ENCODE data around the gene FAM83E. TPM values are rescaled to one million over a fixed set of nuclear protein-coding genes. Genes with fewer than 3 reads are reported as not detected.

The FAM83E gene
- polyA plus RNA-seq, 3 donors, result not detected

GRCh38 chr19:48651683-48652048, 36.8 kb upstream of the FAM83E start:
- no peak for DNase-seq
- no peak overlapping the region for H3K4me2 ChIP-seq (replicated peaks; ENCODE audit: extremely low read depth, low read length, poor library complexity, severe bottlenecking)

GRCh38 chr19:48650974-48651682, 36.3 kb upstream of the FAM83E start:
- H3K4me3 Mint-ChIP-seq, result no peak overlapping the region
- H3K4me1 Mint-ChIP-seq, result peaks cover 37% of the 10 kb centered on the region
- H3K36me3 Mint-ChIP-seq, result peaks cover 0 to 3% of the 10 kb centered on the region in 2 donors
- Histone ChIP-seq H2AFZ (ENCODE audit: insufficient read depth, low read depth, low read length, poor library complexity, severe bottlenecking) (no peak overlapping the region), H3K4me3 (replicated peaks in 1 of 3; ENCODE audit: low read depth in 2 of 3, low read length in 3 of 3) (no peak overlapping the region), H3K9ac (ENCODE audit: insufficient read depth, low read length, poor library complexity, severe bottlenecking) (no peak overlapping the region), H3K4me2 (replicated peaks; ENCODE audit: extremely low read depth, low read length, poor library complexity, severe bottlenecking) (no peak overlapping the region), H3K4me1 (ENCODE audit: control insufficient read depth in 1 of 2, insufficient read depth in 2 of 2, low read length in 2 of 2) (peaks cover 22 to 33% of the 10 kb centered on the region in 2 donors), H3K36me3 (replicated peaks in 1 of 2; ENCODE audit: control insufficient read depth in 1 of 2, insufficient read depth in 2 of 2, low read length in 2 of 2) (no peaks in the 10 kb centered on the region), H3K9me3 (replicated peaks in 1 of 2; ENCODE audit: control insufficient read depth in 1 of 2, insufficient read depth in 1 of 2, low read length in 2 of 2) (no peaks in the 10 kb centered on the region), H3K27ac (ENCODE audit: low read depth in 1 of 2, low read length in 2 of 2) (no peak overlapping the region), H3K27me3 (ENCODE audit: control insufficient read depth in 2 of 2, insufficient read depth in 2 of 2, low read length in 2 of 2) (no peaks in the 10 kb centered on the region), H3K79me2 (ENCODE audit: insufficient read depth, low read length) (no peaks in the 10 kb centered on the region), H4K20me1 (ENCODE audit: insufficient read depth, low read length) (no peaks in the 10 kb centered on the region)
- TF ChIP-seq, protein P1, sequence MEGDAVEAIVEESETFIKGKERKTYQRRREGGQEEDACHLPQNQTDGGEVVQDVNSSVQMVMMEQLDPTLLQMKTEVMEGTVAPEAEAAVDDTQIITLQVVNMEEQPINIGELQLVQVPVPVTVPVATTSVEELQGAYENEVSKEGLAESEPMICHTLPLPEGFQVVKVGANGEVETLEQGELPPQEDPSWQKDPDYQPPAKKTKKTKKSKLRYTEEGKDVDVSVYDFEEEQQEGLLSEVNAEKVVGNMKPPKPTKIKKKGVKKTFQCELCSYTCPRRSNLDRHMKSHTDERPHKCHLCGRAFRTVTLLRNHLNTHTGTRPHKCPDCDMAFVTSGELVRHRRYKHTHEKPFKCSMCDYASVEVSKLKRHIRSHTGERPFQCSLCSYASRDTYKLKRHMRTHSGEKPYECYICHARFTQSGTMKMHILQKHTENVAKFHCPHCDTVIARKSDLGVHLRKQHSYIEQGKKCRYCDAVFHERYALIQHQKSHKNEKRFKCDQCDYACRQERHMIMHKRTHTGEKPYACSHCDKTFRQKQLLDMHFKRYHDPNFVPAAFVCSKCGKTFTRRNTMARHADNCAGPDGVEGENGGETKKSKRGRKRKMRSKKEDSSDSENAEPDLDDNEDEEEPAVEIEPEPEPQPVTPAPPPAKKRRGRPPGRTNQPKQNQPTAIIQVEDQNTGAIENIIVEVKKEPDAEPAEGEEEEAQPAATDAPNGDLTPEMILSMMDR (IDR thresholded peaks at IDR 0.05), result no peak
- H3K27ac Mint-ChIP-seq, result peak overlapping the region in 2 of 7 donors; percentile 20 to 31
- DNase-seq, result no peak
- H3K9me3 Mint-ChIP-seq, result peaks cover 0 to 3% (median 0%) of the 10 kb centered on the region in 7 donors
- intact Hi-C loops (cut with micrococcal nuclease), result no loop called here
- WGBS (ENCODE audit: insufficient coverage), result 98% methylated on average over 6 of the region's 12 CpGs
- peaks cover 5 to 18% (median 9%) of the 10 kb centered on the region in 3 donors for H3K27me3 Mint-ChIP-seq (ENCODE audit: low read depth in 3 of 3)

More at GRCh38 chr19:48651683-48652048, 36.8 kb upstream of the FAM83E start:
- no peaks in the 10 kb centered on the region for H3K9me3 ChIP-seq (replicated peaks in 1 of 2; ENCODE audit: control insufficient read depth in 1 of 2, insufficient read depth in 1 of 2, low read length in 2 of 2)
- no peaks in the 10 kb centered on the region for H3K27me3 ChIP-seq (ENCODE audit: control insufficient read depth in 2 of 2, insufficient read depth in 2 of 2, low read length in 2 of 2)
- H3K36me3 ChIP-seq (replicated peaks in 1 of 2; ENCODE audit: control insufficient read depth in 1 of 2, insufficient read depth in 2 of 2, low read length in 2 of 2), result no peaks in the 10 kb centered on the region
- H3K27me3 Mint-ChIP-seq (ENCODE audit: low read depth in 3 of 3), result peaks cover 6 to 17% (median 6%) of the 10 kb centered on the region in 3 donors
- peaks cover 0 to 3% (median 0%) of the 10 kb centered on the region in 7 donors for H3K9me3 Mint-ChIP-seq
- H3K27ac ChIP-seq (ENCODE audit: low read depth in 1 of 2, low read length in 2 of 2), result no peak overlapping the region
- H4K20me1 ChIP-seq (ENCODE audit: insufficient read depth, low read length), result no peaks in the 10 kb centered on the region
- peaks cover 18 to 28% of the 10 kb centered on the region in 2 donors for H3K4me1 ChIP-seq (ENCODE audit: control insufficient read depth in 1 of 2, insufficient read depth in 2 of 2, low read length in 2 of 2)
- intact Hi-C loops (cut with micrococcal nuclease), result no loop called here
- H3K4me1 Mint-ChIP-seq, result peaks cover 36% of the 10 kb centered on the region
- H3K27ac Mint-ChIP-seq, result peak overlapping the region in 3 of 7 donors; percentile 31 to 52 (median 42)
- no peak overlapping the region for H3K9ac ChIP-seq (ENCODE audit: insufficient read depth, low read length, poor library complexity, severe bottlenecking)
- H3K79me2 ChIP-seq (ENCODE audit: insufficient read depth, low read length), result no peaks in the 10 kb centered on the region
- H3K4me3 Mint-ChIP-seq, result no peak overlapping the region
- no peak overlapping the region for H3K4me3 ChIP-seq (replicated peaks in 1 of 3; ENCODE audit: low read depth in 2 of 3, low read length in 3 of 3)
- no peak overlapping the region for H2AFZ ChIP-seq (ENCODE audit: insufficient read depth, low read depth, low read length, poor library complexity, severe bottlenecking)
- peaks cover 0 to 3% of the 10 kb centered on the region in 2 donors for H3K36me3 Mint-ChIP-seq
- WGBS (ENCODE audit: insufficient coverage), result 78% methylated on average over 5 of the region's 5 CpGs
- TF ChIP-seq, protein P1 (IDR thresholded peaks at IDR 0.05), result no peak
